ENCODE results near the gene BEST1. TPM values are rescaled to one million over a fixed set of nuclear protein-coding genes. Genes with fewer than 3 reads are reported as not detected.
A peak's percentile ranks its signal among the peaks of the same experiment; 100 is the strongest.

The BEST1 gene
- total RNA-seq, 4 donors from 2014 or later: 33.2 to 53.2 (median 45.7) TPM

DNA sequence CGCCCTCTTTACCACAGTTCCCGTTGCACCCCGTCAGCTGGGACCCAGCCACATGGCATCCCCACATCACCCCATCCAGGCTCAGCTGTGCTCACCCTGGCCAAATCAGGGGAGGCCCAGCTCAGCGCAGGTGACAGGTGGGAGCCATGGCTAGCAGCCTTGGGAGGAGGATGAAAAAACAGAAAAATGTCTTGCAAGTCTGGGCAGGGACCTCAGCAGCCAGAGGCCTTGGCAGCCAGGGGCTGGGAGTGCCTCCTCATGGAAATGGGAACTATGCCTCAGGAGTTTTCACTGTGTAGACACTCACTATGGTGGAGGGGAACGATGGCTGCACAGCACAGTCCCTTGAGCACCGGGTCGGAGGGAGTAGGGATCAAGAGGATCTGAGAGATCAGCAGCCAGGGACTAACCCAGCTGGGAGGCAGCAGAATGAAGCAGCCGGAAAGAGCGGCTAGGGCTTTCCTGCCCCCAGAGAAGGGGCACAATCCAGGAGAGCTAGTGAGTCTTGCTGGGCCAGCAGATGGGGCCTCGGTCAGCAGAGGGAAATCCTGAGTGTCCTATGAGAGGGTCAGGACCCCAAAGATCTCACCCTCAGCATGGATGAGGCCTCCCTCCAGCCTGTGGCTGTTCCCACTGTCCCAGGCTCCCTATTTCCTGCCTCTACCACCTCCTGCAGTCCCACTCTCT, 23.5 kb downstream of the BEST1 start:
- no peak for DNase-seq (ENCODE audit: low spot score in 2 of 2)
- WGBS, 2 donors: 74 to 78% methylated on average over 10 of the region's 10 CpGs
- H3K9me3 ChIP-seq: no peaks in the 10 kb centered on the region
- H3K36me3 ChIP-seq: no peaks in the 10 kb centered on the region
- no peak overlapping the region for H3K4me3 ChIP-seq
- no peaks in the 10 kb centered on the region for H3K27me3 ChIP-seq
- peaks cover 9 to 83% (median 55%) of the 10 kb centered on the region in 4 donors for H3K4me1 ChIP-seq
- peak overlapping the region; percentile 99 to 100 (median 100) for H3K27ac ChIP-seq
- TF ChIP-seq EP300 (IDR thresholded peaks at IDR 0.05): no peak
- no peak for TF ChIP-seq CTCF (IDR thresholded peaks at IDR 0.05)
- no peak for TF ChIP-seq POLR2A (IDR thresholded peaks at IDR 0.05)

- no peak for TF ChIP-seq POLR2A (IDR thresholded peaks at IDR 0.05)
- peak in 1 of 2 donors; percentile 14 for TF ChIP-seq EP300 (IDR thresholded peaks at IDR 0.05)
- H3K27ac ChIP-seq: peak overlapping the region; percentile 25 to 100 (median 100)
- no peak for DNase-seq (ENCODE audit: low spot score in 2 of 2)
- H3K27me3 ChIP-seq: no peaks in the 10 kb centered on the region
- H3K4me3 ChIP-seq: no peak overlapping the region
- no peaks in the 10 kb centered on the region for H3K9me3 ChIP-seq
- H3K4me1 ChIP-seq: peaks cover 9 to 73% (median 43%) of the 10 kb centered on the region in 4 donors
- whole genome bisulfite sequencing, 2 donors: 67 to 74% methylated on average over 14 of the region's 14 CpGs
- H3K36me3 ChIP-seq: no peaks in the 10 kb centered on the region
These were observed 24.8 kb downstream of the BEST1 start for GRCh38 chr11:61974766-61975631.

GRCh38 chr11:61975638-61976419, 25.7 kb downstream of the BEST1 start:
- TF ChIP-seq POLR2A (IDR thresholded peaks at IDR 0.05): no peak
- no peak for TF ChIP-seq CTCF (IDR thresholded peaks at IDR 0.05)
- no peak for TF ChIP-seq EP300 (IDR thresholded peaks at IDR 0.05)
- Histone ChIP-seq H3K36me3 (no peaks in the 10 kb centered on the region), H3K4me3 (no peak overlapping the region), H3K4me1 (peaks cover 9 to 64% (median 34%) of the 10 kb centered on the region in 4 donors), H3K9me3 (no peaks in the 10 kb centered on the region), H3K27ac (peak overlapping the region in 2 of 4 donors; percentile 99 to 100), H3K27me3 (no peaks in the 10 kb centered on the region)
- 84 to 85% methylated on average over 15 of the region's 15 CpGs for WGBS, 2 donors
- DNase-seq (ENCODE audit: low spot score in 2 of 2): no peak

GRCh38 chr11:61976420-61976800, 26.3 kb downstream of the BEST1 start:
- WGBS, 2 donors: 86 to 91% methylated on average over 8 of the region's 8 CpGs
- no peak for DNase-seq (ENCODE audit: low spot score in 2 of 2)
- peaks cover 9 to 59% (median 29%) of the 10 kb centered on the region in 4 donors for H3K4me1 ChIP-seq

More at GRCh38 chr11:61976420-61976800, 26.3 kb downstream of the BEST1 start:
- Histone ChIP-seq H3K4me3 (no peak overlapping the region), H3K36me3 (no peaks in the 10 kb centered on the region), H3K27ac (peak overlapping the region in 1 of 4 donors; percentile 99), H3K27me3 (no peaks in the 10 kb centered on the region), H3K9me3 (no peaks in the 10 kb centered on the region)
- TF ChIP-seq CTCF (IDR thresholded peaks at IDR 0.05) (no peak), EP300 (IDR thresholded peaks at IDR 0.05) (no peak), POLR2A (IDR thresholded peaks at IDR 0.05) (no peak)

All from tibial nerve (tissue), 4 donors.